ENCODE results near the gene NUTM2G.
"Not testable (repeated sequence)": the region's sequence is repeated elsewhere in the genome, so short reads cannot be mapped to it uniquely, and the experiment has no call there.

DNA sequence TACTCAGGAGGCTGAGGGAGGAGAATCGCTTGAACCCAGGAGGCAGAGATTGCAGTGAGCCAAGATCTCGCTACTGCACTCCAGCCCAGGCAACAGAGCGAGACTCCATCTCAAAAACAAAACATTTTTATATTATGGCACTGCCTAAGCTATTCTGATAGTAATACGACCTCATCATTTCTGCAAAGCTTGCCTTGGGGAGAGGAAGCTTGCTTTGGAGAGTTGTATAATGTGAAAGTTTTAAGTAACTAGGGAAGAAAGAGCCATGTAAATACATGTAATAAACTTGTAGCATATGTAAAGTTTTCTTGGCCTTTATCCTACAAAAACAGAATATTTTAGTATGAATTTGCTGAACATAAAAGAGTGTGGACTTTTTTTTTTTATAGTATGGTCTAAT, 7.8 kb upstream of the NUTM2G start:
- TF ChIP-seq CTCF, POLR2A (IDR thresholded peaks at IDR 0.05): not testable (repeated sequence)
